ENCODE results near the gene CCDC97.
"Not testable (repeated sequence)": the region's sequence is repeated elsewhere in the genome, so short reads cannot be mapped to it uniquely, and the experiment has no call there.

GRCh38 chr19:41346916-41347315 lies 36.9 kb downstream of the CCDC97 start:
- not testable (repeated sequence) for TF ChIP-seq EZH2 (optimal IDR thresholded peaks at IDR 0.05; ENCODE audit: low read depth, low read length); CTCF (IDR thresholded peaks at IDR 0.05; ENCODE audit: low read length); EZH2phosphoT487 (IDR thresholded peaks at IDR 0.05; ENCODE audit: low read length)
